Activated T-cell treated with anti-CD3 and anti-CD28 coated beads, Interleukin-2, amount 50 U/mL, for 1 hour (primary cell): Measurements from ENCODE around the gene CLCNKA.

Experiments used
- DNase-seq: peaks from one replicate; pipeline ENCODE4 v3.0.0-alpha.2; 2020

CLCNKA gene

GRCh38 chr1:16066245-16066644, 44.4 kb downstream of the CLCNKA start:
- no peak for DNase-seq

- DNase-seq, result no peak
These were observed 45.4 kb downstream of the CLCNKA start for GRCh38 chr1:16067127-16067768.

GRCh38 chr1:16067933-16068332, 46.1 kb downstream of the CLCNKA start:
- DNase-seq, result no peak

- no peak for DNase-seq
These were observed 46.8 kb downstream of the CLCNKA start for GRCh38 chr1:16068356-16069270.

- DNase-seq, result no peak
These were observed 49.0 kb downstream of the CLCNKA start for GRCh38 chr1:16070640-16071355.

- DNase-seq, result no peak
These were observed 49.8 kb downstream of the CLCNKA start for GRCh38 chr1:16071614-16072013.

- no peak for DNase-seq
These were observed 50.3 kb downstream of the CLCNKA start for GRCh38 chr1:16072095-16072494.

GRCh38 chr1:16072616-16073484, 51.0 kb downstream of the CLCNKA start:
- DNase-seq, result no peak

GRCh38 chr1:16073490-16074119, 51.8 kb downstream of the CLCNKA start, which contains the start of gene FAM131C:
Gene FAM131C (minus strand): TSS chr1:16073651. CDS start chr1:16073442, 209 bp downstream.
- DNase-seq, result peak; percentile 63

GRCh38 chr1:16074217-16074616, 52.4 kb downstream of the CLCNKA start:
- no peak for DNase-seq

GRCh38 chr1:16075337-16076030, 53.6 kb downstream of the CLCNKA start:
- DNase-seq, result no peak

GRCh38 chr1:16076031-16076864, 54.4 kb downstream of the CLCNKA start:
- no peak for DNase-seq

- DNase-seq, result no peak
These were observed 55.0 kb downstream of the CLCNKA start for GRCh38 chr1:16076865-16077238.

GRCh38 chr1:16077406-16078245, 55.8 kb downstream of the CLCNKA start:
- no peak for DNase-seq

GRCh38 chr1:16078925-16079656, 57.3 kb downstream of the CLCNKA start:
- peak; percentile 81 for DNase-seq

GRCh38 chr1:16080422-16081150, 58.8 kb downstream of the CLCNKA start:
- DNase-seq, result no peak

GRCh38 chr1:16081636-16082035, 59.8 kb downstream of the CLCNKA start:
- no peak for DNase-seq
